Measurements from ENCODE around the gene CCSER2. TPM values are rescaled to one million over a fixed set of nuclear protein-coding genes. Genes with fewer than 3 reads are reported as not detected.

Gene CCSER2
- polyA plus RNA-seq, 2 of the 4 experiments (the other 2 are of a cell fraction): 9.2 to 28.2 TPM

DNA sequence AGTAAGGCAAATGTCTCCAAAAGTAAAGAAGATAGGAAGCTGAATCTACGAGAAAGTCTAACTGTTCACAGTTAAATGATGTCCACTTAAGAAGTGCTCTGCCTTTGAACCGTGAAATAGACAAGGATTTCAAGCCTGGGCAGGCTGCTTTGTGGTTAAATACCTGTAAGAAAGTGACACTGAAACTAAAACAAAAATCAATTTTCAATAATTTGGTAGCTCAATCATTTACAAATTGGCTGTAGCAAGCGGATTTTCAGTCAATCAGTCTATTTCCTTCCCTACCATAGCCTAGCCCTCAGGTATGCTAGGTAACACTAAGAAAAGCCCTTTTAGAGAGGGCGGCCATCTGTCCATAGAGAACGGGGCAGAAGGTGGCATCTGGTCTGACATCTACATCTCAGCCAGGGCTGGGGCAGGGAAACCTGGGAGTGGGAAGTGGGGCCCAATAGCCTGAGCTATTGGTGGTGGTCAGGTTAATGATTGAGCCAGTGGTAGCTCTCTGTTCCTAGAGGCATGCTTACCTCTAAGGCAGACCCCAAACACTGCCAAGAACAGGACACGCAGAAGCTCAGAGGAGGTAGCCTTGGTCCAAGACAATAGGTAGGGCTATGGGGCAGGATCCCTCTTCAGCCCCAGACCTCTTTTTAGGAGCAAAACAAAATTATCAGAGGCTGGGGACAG is 223.2 kb downstream of the CCSER2 start:
- ChIA-PET CTCF (interaction anchor here (0.7 to 5.6 kb wide), 5 partner anchors 11 to 62 kb away, joined by 3 to 35 read pairs (median 3); no protein-coding TSS in a partner anchor), POLR2A (no interaction called here)
- WGBS (ENCODE audit: missing lambda C conversion rate): 28% methylated on average over 6 of the region's 6 CpGs
- DNase-seq (ENCODE audit: low read depth in 1 of 2, low spot score in 1 of 2) (no peak), FAIRE-seq (no peak), ATAC-seq (no peak)
- Histone ChIP-seq H3K4me1 (no peaks in the 10 kb centered on the region), H3K27ac (no peak overlapping the region), H3K4me2 (no peak overlapping the region), H3K9me3 (no peaks in the 10 kb centered on the region), H3K4me3 (no peak overlapping the region)
- TF ChIP-seq FOSB (CRISPR knock-in tag; IDR thresholded peaks at IDR 0.05) (no peak), POLR2A (IDR thresholded peaks at IDR 0.05; ENCODE audit: low read length) (no peak), MYC (IDR thresholded peaks at IDR 0.05; ENCODE audit: borderline replicate concordance, low read length) (no peak), MAFK (IDR thresholded peaks at IDR 0.05; ENCODE audit: partially characterized antibody) (no peak), SMC3 (IDR thresholded peaks at IDR 0.05) (no peak), SREBF2 (IDR thresholded peaks at IDR 0.05) (no peak), HOXB5 (CRISPR knock-in tag; IDR thresholded peaks at IDR 0.05) (no peak), NFE2L2 (conservative IDR thresholded peaks at IDR 0.05; ENCODE audit: low read length) (no peak), HES2 (IDR thresholded peaks at IDR 0.05) (no peak), BCL3 (IDR thresholded peaks at IDR 0.05) (no peak), BHLHE40 (IDR thresholded peaks at IDR 0.05; ENCODE audit: low read depth, low read length) (no peak), CHD2 (IDR thresholded peaks at IDR 0.05; ENCODE audit: low read length, partially characterized antibody) (no peak), JUNB (IDR thresholded peaks at IDR 0.05) (no peak), KDM1A (IDR thresholded peaks at IDR 0.05; ENCODE audit: low read depth) (no peak), JUN (IDR thresholded peaks at IDR 0.05) (no peak), ZNF302 (CRISPR knock-in tag; IDR thresholded peaks at IDR 0.05) (no peak), ZC3H11A (IDR thresholded peaks at IDR 0.05) (no peak), ESRRA (IDR thresholded peaks at IDR 0.05; ENCODE audit: borderline replicate concordance, low read length) (no peak), ZFP36 (IDR thresholded peaks at IDR 0.05; ENCODE audit: borderline replicate concordance, partially characterized antibody) (no peak)
- TF ChIP-seq, protein P1, sequence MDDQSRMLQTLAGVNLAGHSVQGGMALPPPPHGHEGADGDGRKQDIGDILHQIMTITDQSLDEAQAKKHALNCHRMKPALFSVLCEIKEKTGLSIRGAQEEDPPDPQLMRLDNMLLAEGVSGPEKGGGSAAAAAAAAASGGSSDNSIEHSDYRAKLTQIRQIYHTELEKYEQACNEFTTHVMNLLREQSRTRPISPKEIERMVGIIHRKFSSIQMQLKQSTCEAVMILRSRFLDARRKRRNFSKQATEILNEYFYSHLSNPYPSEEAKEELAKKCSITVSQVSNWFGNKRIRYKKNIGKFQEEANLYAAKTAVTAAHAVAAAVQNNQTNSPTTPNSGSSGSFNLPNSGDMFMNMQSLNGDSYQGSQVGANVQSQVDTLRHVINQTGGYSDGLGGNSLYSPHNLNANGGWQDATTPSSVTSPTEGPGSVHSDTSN (IDR thresholded peaks at IDR 0.05): no peak

DNA sequence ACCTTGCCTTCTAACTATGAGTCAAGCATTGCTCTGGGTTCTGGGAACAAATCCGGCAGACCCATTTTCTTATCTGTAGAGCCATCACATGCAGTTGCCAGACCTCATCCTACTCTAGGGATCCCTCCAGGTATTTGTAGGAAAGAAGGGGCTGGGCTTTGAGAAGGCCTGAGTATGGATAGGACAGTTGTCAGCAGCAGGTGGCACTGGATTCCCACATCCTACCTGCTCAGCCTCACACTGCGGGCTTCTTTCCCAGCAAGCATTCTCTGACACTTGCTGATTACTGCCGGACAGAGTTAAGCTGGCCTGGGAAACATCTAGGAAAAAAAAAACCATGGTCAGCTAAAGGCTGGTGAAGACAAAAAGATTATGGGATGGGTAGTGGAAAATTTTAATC is 224.1 kb downstream of the CCSER2 start:
- Histone ChIP-seq H3K4me1 (no peaks in the 10 kb centered on the region), H3K4me3 (no peak overlapping the region), H3K9me3 (no peaks in the 10 kb centered on the region), H3K27ac (no peak overlapping the region), H3K4me2 (no peak overlapping the region)
- WGBS (ENCODE audit: missing lambda C conversion rate): 88% methylated on average over 3 of the region's 3 CpGs
- ChIA-PET CTCF (interaction anchor here (0.7 to 5.6 kb wide), 4 partner anchors 12 to 61 kb away, joined by 3 to 35 read pairs (median 4); no protein-coding TSS in a partner anchor), POLR2A (no interaction called here)
- ATAC-seq (no peak), FAIRE-seq (no peak), DNase-seq (ENCODE audit: low read depth in 1 of 2, low spot score in 1 of 2) (no peak)
- TF ChIP-seq RARB (CRISPR knock-in tag; IDR thresholded peaks at IDR 0.05) (no peak), FOSL2 (IDR thresholded peaks at IDR 0.05) (no peak), FOSL2 (CRISPR knock-in tag; IDR thresholded peaks at IDR 0.05) (no peak), SMC3 (IDR thresholded peaks at IDR 0.05) (no peak), ESRRA (IDR thresholded peaks at IDR 0.05; ENCODE audit: borderline replicate concordance, low read length) (no peak), HEYL (CRISPR knock-in tag; IDR thresholded peaks at IDR 0.05) (no peak), GATA3 (IDR thresholded peaks at IDR 0.05; ENCODE audit: borderline replicate concordance) (no peak), CHD4 (IDR thresholded peaks at IDR 0.05; ENCODE audit: borderline replicate concordance) (no peak), POLR2AphosphoS2 (conservative IDR thresholded peaks at IDR 0.05; ENCODE audit: low read length) (no peak), BHLHE40 (IDR thresholded peaks at IDR 0.05; ENCODE audit: low read depth, low read length) (no peak), FOXS1 (CRISPR knock-in tag; IDR thresholded peaks at IDR 0.05) (no peak), JUNB (IDR thresholded peaks at IDR 0.05) (no peak), HES2 (IDR thresholded peaks at IDR 0.05) (no peak), ZFP36 (IDR thresholded peaks at IDR 0.05; ENCODE audit: borderline replicate concordance, partially characterized antibody) (no peak)
- TF ChIP-seq, protein P2, sequence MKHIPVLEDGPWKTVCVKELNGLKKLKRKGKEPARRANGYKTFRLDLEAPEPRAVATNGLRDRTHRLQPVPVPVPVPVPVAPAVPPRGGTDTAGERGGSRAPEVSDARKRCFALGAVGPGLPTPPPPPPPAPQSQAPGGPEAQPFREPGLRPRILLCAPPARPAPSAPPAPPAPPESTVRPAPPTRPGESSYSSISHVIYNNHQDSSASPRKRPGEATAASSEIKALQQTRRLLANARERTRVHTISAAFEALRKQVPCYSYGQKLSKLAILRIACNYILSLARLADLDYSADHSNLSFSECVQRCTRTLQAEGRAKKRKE (CRISPR knock-in tag; IDR thresholded peaks at IDR 0.05; ENCODE audit: low read depth): no peak
- TF ChIP-seq, protein P3, sequence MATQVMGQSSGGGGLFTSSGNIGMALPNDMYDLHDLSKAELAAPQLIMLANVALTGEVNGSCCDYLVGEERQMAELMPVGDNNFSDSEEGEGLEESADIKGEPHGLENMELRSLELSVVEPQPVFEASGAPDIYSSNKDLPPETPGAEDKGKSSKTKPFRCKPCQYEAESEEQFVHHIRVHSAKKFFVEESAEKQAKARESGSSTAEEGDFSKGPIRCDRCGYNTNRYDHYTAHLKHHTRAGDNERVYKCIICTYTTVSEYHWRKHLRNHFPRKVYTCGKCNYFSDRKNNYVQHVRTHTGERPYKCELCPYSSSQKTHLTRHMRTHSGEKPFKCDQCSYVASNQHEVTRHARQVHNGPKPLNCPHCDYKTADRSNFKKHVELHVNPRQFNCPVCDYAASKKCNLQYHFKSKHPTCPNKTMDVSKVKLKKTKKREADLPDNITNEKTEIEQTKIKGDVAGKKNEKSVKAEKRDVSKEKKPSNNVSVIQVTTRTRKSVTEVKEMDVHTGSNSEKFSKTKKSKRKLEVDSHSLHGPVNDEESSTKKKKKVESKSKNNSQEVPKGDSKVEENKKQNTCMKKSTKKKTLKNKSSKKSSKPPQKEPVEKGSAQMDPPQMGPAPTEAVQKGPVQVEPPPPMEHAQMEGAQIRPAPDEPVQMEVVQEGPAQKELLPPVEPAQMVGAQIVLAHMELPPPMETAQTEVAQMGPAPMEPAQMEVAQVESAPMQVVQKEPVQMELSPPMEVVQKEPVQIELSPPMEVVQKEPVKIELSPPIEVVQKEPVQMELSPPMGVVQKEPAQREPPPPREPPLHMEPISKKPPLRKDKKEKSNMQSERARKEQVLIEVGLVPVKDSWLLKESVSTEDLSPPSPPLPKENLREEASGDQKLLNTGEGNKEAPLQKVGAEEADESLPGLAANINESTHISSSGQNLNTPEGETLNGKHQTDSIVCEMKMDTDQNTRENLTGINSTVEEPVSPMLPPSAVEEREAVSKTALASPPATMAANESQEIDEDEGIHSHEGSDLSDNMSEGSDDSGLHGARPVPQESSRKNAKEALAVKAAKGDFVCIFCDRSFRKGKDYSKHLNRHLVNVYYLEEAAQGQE (IDR thresholded peaks at IDR 0.05): no peak
- TF ChIP-seq, protein P4, sequence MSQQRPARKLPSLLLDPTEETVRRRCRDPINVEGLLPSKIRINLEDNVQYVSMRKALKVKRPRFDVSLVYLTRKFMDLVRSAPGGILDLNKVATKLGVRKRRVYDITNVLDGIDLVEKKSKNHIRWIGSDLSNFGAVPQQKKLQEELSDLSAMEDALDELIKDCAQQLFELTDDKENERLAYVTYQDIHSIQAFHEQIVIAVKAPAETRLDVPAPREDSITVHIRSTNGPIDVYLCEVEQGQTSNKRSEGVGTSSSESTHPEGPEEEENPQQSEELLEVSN (IDR thresholded peaks at IDR 0.05; ENCODE audit: borderline replicate concordance, low read depth): no peak

Data from A549 (cell line).